D721Med (cell line): ENCODE measurements around the gene SDC3.

Experiments
- DNase-seq: peaks from one replicate; pipeline ENCODE4 v3.0.0; 2011; ENCODE audit warnings: low spot score; ENCODE audit not compliant: insufficient read length
- FAIRE-seq: peaks from 2 replicates; lab custom pipeline; 2011; peaks lifted over from hg19 to GRCh38; lab: Jason Lieb, UNC
- TF ChIP-seq, protein P1 (sequence below): IDR thresholded peaks from 2 replicates; pipeline ENCODE4 v1.5.1; 2012; ENCODE audit warnings: mild to moderate bottlenecking, control low read depth; ENCODE audit not compliant: insufficient read depth; ENCODE audit errors: missing control alignments

SDC3 gene

DNA sequence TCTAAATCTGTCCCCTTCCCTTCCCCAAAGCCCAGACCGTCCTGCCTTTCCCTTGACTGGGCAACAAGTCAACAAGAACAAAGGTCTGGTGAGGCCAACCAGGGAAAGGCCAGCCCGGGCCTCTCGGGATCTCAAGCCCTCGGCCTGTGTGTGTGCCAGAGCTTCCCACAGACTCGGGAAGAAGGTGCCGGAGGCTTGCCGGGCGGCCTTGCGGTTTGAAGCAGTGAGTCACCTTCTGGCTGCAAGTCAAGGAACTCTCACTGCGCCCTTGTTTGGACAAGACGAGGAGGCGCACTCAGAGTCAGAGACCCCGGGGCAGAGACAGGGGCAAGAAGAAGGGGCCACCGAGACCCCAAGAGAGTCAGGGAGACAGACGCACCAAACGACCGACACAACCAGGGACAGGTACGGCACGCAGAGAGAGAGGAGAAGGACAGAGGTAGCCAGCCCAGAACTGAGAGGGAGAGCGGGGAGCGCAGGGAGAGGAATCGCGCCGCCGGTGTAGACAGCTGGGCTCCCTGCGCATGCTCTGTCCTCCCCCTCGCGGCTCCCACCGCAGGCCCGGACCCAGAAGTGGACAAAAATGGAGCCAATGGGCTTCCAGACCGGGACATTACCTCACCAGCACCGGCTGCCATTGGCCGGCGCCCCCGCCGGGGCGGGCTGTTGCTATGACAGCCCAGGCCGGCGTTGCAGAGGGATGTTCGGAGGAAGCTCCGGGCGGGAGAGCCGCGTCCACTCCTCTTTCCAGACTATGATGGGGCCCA, 84.4 kb downstream of the SDC3 start:
- DNase-seq, result peak; percentile 100
- FAIRE-seq, result peak; percentile 48
- TF ChIP-seq, protein P1, sequence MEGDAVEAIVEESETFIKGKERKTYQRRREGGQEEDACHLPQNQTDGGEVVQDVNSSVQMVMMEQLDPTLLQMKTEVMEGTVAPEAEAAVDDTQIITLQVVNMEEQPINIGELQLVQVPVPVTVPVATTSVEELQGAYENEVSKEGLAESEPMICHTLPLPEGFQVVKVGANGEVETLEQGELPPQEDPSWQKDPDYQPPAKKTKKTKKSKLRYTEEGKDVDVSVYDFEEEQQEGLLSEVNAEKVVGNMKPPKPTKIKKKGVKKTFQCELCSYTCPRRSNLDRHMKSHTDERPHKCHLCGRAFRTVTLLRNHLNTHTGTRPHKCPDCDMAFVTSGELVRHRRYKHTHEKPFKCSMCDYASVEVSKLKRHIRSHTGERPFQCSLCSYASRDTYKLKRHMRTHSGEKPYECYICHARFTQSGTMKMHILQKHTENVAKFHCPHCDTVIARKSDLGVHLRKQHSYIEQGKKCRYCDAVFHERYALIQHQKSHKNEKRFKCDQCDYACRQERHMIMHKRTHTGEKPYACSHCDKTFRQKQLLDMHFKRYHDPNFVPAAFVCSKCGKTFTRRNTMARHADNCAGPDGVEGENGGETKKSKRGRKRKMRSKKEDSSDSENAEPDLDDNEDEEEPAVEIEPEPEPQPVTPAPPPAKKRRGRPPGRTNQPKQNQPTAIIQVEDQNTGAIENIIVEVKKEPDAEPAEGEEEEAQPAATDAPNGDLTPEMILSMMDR, result no peak

DNA sequence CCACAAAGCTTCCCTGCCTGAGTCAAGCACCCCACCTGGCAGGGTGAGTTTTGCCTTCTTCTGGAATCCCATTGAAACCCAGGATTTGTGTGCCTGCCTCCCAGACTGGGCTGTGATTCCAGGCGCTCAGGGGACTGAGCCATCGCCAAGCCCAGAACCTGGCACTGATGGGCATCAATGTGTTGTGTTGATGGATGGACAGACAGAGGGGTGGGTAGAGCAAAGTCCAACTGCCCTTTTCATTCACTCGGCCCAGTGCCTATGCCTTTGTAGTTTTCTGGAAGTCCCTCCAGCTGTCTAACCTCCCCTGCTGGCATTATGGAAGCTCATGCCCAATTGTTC, 85.0 kb downstream of the SDC3 start:
- DNase-seq (no peak), FAIRE-seq (no peak)
- TF ChIP-seq, protein P1, result no peak

GRCh38 chr1:30822966-30823581, 85.5 kb downstream of the SDC3 start:
- DNase-seq (no peak), FAIRE-seq (no peak)
- TF ChIP-seq, protein P1, result no peak

DNA sequence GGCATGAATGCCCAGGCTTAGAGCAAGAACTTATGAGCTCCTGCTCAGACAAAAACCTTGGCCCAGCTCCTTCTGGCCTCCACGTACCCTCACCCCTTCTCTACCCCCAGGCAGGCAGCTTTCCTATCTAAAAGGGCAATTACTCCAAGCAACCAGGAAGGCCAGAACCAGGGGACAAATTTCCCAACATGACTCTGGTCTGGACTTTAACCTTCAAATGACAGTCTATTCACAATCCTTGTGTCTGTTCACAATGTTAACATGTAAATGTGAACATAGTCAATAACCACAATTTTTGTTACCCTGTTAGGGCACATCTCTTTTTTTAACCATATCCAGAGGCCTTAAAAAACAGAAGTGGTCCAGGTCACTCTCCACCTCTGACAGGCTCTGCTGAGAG, 86.6 kb downstream of the SDC3 start:
- DNase-seq, result no peak
- no peak for FAIRE-seq

DNA sequence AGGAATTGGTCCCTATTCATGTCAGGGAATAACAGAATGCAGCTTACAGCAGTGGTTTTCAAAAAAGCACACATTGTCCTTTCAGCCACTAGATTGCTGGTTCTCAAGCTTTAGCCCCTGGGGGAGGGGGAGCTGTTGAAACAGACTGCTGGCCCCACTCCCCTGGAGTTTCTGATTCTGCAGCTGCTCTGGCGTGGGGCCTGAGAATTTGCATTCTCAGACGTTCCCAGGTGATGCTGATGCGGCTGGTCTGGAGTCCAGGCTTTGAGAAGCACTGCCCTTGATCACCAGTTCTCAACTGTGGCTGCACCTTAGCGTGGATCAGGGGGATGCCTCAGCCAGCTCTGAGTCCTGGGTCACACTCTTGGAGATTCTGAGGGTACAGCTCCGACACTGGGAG, 88.3 kb downstream of the SDC3 start:
- DNase-seq, result no peak
- FAIRE-seq, result no peak
- TF ChIP-seq, protein P1, result no peak

More for the DNA sequence above, 86.6 kb downstream of the SDC3 start:
- TF ChIP-seq, protein P1, result no peak
